ENCODE data around the gene SBF2. TPM values are rescaled to one million over a fixed set of nuclear protein-coding genes. Genes with fewer than 3 reads are reported as not detected.

SBF2 gene
- total and polyA plus RNA-seq, 2 of the 13 experiments (the other 11 are each of a cell fraction or from before 2014, with no cell fraction given): 24.0 to 45.8 TPM

GRCh38 chr11:9930562-9931331 lies 363.3 kb downstream of the SBF2 start (continued):
- TF ChIP-seq KAT8 (CRISPR knock-in tag; IDR thresholded peaks at IDR 0.05): peak; percentile 87
- TF ChIP-seq MYC (CRISPR knock-in tag; IDR thresholded peaks at IDR 0.05; ENCODE audit: borderline replicate concordance): peak; percentile 57; the same call in 1 of the 2 replicates
- peak; percentile 64 for TF ChIP-seq ZFY (CRISPR knock-in tag; IDR thresholded peaks at IDR 0.05)
- peak; percentile 80 for TF ChIP-seq GMEB1 (CRISPR knock-in tag; IDR thresholded peaks at IDR 0.05; ENCODE audit: borderline replicate concordance)
- peak; percentile 46 to 68; a peak in 3 of 4 replicates for TF ChIP-seq POLR2A (IDR thresholded peaks at IDR 0.05; ENCODE audit: insufficient read depth in 1 of 2, low read depth in 2 of 2, low read length in 2 of 2)
- peak; percentile 54; the same call in 1 of the 2 replicates for TF ChIP-seq ZNF580 (CRISPR knock-in tag; IDR thresholded peaks at IDR 0.05; ENCODE audit: borderline replicate concordance, low read depth)
- peak; percentile 78; the same call in 1 of the 2 replicates for TF ChIP-seq DR1 (CRISPR knock-in tag; IDR thresholded peaks at IDR 0.05)
- 0 out of 2 replicates have a peak, but pooled peaks have one; percentile 52 for TF ChIP-seq ZNF263 (CRISPR knock-in tag; IDR thresholded peaks at IDR 0.05)
- TF ChIP-seq SKI (IDR thresholded peaks at IDR 0.05; ENCODE audit: partially characterized antibody): peak; percentile 72
- peak; percentile 22; the same call in 1 of the 2 replicates for TF ChIP-seq BORCS8-MEF2B (CRISPR knock-in tag; IDR thresholded peaks at IDR 0.05)
- TF ChIP-seq ZBTB4 (CRISPR knock-in tag; IDR thresholded peaks at IDR 0.05; ENCODE audit: borderline replicate concordance): 0 out of 2 replicates have a peak, but pooled peaks have one; percentile 81
- 0 out of 2 replicates have a peak, but pooled peaks have one; percentile 38 for TF ChIP-seq TCF7 (IDR thresholded peaks at IDR 0.05; ENCODE audit: low read depth)
- peak; percentile 63 for TF ChIP-seq CBX5 (CRISPR knock-in tag; IDR thresholded peaks at IDR 0.05; ENCODE audit: borderline replicate concordance)
- TF ChIP-seq ZNF264 (CRISPR knock-in tag; IDR thresholded peaks at IDR 0.05): 0 out of 2 replicates have a peak, but pooled peaks have one; percentile 55
- TF ChIP-seq MEF2D (CRISPR knock-in tag; IDR thresholded peaks at IDR 0.05): peak; percentile 85; the same call in 1 of the 2 replicates
- TF ChIP-seq RFXAP (CRISPR knock-in tag; IDR thresholded peaks at IDR 0.05; ENCODE audit: borderline replicate concordance): 0 out of 2 replicates have a peak, but pooled peaks have one; percentile 51
- TF ChIP-seq ZNF788 (CRISPR knock-in tag; IDR thresholded peaks at IDR 0.05; ENCODE audit: borderline replicate concordance): peak; percentile 88; the same call in 1 of the 2 replicates
